ENCODE data around the gene CYP2B6.
"Not testable (repeated sequence)": the region's sequence is repeated elsewhere in the genome, so short reads cannot be mapped to it uniquely, and the experiment has no call there.

CYP2B6 gene

DNA sequence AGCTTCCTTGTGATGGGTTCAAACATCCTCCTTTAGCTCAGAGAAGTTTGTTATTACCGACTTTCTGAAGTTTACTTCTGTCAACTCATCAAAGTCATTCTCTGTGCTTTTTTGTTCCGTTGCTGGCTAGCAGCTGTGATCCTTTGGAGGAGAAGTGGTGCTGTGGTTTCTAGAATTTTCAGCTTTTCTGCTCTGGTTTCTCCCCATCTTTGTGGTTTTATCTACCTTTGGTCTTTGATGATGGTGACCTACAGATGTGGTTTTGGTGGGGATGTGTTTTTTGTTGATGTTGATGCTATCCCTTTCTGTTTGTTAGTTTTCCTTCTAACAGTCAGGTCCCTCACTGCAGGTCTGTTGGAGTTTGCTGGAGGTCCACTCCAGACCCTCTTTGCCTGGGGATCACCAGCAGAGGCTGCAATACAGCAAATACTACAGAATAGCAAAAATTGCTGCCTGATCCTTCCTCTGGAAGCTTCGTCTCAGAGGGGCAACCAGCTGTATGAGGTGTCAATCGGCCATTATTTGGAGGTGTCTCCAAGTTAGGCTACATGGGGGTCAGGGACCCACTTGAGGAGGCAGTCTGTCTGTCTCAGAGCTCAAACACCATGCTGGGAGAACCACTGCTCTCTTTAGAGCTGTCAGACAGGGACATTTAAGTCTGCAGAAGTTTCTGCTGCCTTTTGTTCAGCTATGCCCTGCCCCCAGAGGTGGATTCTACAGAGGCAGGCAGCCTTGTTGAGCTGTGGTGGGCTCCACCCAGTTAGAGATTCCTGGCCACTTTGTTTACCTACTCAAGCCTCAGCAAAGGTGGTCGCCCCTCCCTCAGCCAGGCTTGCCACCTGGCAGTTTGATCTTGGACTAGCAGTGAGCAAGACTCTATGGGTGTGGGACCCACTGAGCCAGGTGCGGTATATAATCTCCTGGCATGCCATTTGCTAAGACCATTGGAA lies 20.4 kb upstream of the CYP2B6 start:
- not testable (repeated sequence) for ATAC-seq, DNase-seq, H3K9me3 Mint-ChIP-seq, H3K27me3 Mint-ChIP-seq
- Mint-ChIP-seq H3K4me3 (peak overlapping the region; percentile 18 to 60), H3K27ac (peak overlapping the region in 1 of 2 donors; percentile 29), H3K4me1 (peaks cover 31% of the 10 kb centered on the region)

DNA sequence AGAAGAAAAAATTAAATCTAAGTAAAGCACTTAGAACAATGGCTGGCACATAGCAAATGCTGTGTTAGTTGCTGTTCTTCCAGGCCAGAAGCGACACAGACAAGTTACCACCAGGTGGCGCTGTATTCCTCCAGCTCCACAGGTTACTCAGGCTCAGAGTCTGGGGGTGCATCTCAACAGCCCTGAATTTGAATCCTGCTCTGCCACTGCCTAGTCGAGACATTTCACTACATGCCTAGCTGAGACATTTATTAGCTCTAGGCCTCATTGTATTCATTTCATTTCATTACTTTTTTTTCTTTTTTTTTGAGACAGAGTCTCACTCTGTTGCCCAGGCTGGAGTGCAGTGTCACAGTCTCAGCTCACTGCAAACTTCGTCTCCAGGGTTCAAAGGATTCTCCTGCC lies 16.4 kb upstream of the CYP2B6 start:
- Mint-ChIP-seq H3K9me3 (no peaks in the 10 kb centered on the region), H3K27ac (no peak overlapping the region), H3K27me3 (no peaks in the 10 kb centered on the region), H3K4me3 (no peak overlapping the region), H3K4me1 (peaks cover 20% of the 10 kb centered on the region)
- DNase-seq: peak; percentile 66 to 70
- ATAC-seq: peak; percentile 84

DNA sequence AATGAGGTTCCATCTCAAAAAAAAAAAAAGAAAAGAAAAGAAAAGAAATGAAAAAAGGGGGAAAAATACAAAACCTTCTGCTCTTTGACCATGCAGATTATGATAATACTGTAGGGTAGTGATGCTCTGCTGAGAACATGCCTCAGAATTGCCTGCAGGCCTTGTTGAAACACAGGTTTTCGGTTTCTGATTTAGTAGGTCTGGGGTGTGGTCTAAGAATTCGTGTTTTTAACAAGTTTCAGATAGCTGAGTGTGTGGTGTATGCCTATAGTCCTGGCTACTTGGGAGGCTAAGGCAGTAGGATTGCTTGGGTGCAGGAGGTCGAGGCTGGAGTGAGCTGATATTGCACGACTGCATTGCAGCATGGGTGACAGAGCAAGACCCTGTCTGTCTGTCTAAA lies 14.9 kb upstream of the CYP2B6 start:
- Mint-ChIP-seq H3K9me3 (no peaks in the 10 kb centered on the region), H3K27me3 (no peaks in the 10 kb centered on the region), H3K4me3 (no peak overlapping the region), H3K27ac (peak overlapping the region; percentile 57 to 74), H3K4me1 (peaks cover 5% of the 10 kb centered on the region)
- DNase-seq: no peak
- no peak for ATAC-seq

DNA sequence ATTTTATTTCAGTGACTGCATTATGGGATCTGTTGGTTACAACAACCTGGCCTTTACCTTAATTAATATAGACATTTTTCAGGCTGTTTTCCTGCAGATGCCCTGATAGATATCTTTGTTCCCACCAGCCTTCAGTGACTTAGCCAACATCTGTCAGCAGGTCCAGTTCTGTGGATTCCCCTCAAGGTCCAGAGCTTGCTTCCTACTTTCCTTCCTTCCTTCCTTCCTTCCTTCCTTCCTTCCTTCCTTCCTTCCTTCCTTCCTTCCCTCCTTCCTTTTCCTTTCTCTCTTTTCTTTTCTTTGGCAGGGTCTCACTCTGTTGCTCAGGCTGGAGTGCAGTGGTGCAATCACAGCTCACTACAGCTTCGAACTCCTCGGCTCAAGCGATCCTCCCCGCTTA lies 14.4 kb upstream of the CYP2B6 start:
- H3K27me3 Mint-ChIP-seq: no peaks in the 10 kb centered on the region
- no peak overlapping the region for H3K27ac Mint-ChIP-seq
- ATAC-seq (no peak), DNase-seq (no peak)
- no peak overlapping the region for H3K4me3 Mint-ChIP-seq
- H3K4me1 Mint-ChIP-seq: no peaks in the 10 kb centered on the region
- no peaks in the 10 kb centered on the region for H3K9me3 Mint-ChIP-seq

DNA sequence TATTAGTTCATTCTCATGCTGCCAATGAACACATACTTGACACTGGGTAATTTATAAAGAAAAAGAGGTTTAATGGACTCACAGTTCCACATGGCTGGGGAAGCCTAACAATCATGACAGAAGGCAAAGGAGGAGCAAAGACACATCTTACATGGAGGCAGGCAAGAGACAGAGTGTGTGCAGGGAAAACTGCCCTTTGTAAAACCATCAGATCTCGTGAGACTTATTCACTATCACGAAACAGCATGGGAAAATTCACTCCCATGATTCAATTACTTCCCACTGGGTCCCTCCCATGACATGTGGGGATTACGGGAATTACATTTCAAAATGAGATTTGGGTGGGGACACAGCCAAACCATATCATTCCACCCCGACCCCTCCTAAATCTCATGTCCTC lies 11.3 kb upstream of the CYP2B6 start:
- H3K27ac Mint-ChIP-seq: peak overlapping the region in 1 of 2 donors; percentile 83
- not testable (repeated sequence) for H3K9me3 Mint-ChIP-seq, ATAC-seq, DNase-seq, H3K4me1 Mint-ChIP-seq, H3K27me3 Mint-ChIP-seq, H3K4me3 Mint-ChIP-seq

DNA sequence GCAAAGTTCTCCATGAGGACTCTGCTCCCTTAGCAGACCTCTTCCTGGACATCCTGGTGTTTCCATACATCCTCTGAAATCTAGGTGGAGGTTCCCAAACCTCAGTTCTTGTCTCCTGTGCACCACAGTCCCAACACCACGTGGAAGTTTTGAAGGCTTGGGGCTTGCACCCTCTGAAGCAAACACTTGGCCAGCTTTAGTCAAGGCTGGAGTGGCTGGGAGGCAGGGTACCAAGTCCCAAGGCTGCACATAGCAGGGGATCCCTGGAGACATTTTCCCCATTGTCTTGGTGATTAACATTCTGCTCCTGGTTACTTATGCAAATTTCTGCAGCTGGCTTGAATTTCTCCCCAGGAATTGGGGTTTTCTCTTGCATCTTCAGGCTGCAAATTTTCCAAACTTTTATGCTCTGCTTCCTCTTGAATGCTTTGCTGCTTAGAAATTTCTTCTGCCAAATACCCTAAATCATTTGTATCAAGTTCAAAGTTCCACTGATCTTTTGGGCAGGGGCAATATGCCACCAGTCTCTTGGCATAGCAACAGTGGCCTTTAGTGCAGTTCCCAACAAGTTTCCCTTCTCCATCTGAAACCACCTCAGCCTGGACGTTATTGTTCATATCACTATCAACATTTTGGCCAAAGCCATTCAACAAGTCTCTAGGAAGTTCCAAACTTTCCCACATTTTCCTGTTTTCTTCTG lies 10.2 kb upstream of the CYP2B6 start:
- not testable (repeated sequence) for H3K4me3 Mint-ChIP-seq, ATAC-seq, DNase-seq, H3K9me3 Mint-ChIP-seq, H3K27ac Mint-ChIP-seq, H3K27me3 Mint-ChIP-seq, H3K4me1 Mint-ChIP-seq

DNA sequence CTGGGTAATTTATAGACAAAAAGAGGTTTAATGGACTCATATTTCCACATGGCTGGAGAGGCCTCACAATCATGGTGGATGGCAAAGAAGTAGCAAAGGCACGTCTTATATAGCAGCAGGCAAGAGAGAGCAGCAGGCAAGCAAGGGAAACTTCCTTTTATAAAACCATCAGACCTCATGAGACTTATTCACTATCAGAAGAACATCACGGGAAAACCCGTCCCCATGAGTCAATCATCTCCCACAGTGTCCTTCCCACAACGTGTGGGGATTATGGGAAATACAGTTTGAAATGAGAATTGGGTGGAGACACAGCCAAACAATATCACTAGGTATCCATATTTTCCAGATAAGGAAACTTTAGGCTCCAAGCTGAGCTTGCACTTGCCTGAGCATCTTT lies 9.5 kb upstream of the CYP2B6 start:
- Mint-ChIP-seq H3K4me1 (peaks cover 6% of the 10 kb centered on the region), H3K4me3 (no peak overlapping the region), H3K27ac (peak overlapping the region in 1 of 2 donors; percentile 75), H3K9me3 (peaks cover 0 to 6% of the 10 kb centered on the region in 2 donors), H3K27me3 (no peaks in the 10 kb centered on the region)
- no peak for ATAC-seq
- DNase-seq: no peak

DNA sequence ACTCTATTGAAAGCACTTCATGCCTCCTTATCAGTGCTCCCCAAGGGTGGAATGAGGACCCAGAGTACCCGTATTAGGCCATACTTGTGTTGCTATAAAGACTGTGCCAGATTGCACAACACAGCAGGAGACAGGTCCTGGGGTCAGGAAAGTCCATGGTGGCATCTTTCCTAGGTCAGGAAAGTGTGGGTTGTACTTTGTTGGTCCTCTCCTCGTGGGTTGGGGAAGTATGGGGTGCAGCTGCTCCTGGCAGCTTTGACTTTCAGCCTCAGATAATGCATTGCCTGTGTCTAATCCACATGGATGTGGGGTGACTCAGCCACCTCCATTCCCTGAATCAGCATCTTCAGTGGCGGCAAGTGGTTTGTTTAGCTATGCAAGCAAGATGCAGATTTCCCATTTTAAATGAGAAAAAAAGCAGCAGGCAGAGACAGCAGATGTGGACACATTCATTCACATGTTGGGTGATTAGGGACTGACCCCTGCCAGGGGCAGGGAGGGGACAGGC lies 8.4 kb upstream of the CYP2B6 start:
- Mint-ChIP-seq H3K27ac (no peak overlapping the region), H3K4me3 (no peak overlapping the region), H3K9me3 (peaks cover 0 to 16% of the 10 kb centered on the region in 2 donors), H3K4me1 (peaks cover 6% of the 10 kb centered on the region), H3K27me3 (no peaks in the 10 kb centered on the region)
- DNase-seq (no peak), ATAC-seq (no peak)

DNA sequence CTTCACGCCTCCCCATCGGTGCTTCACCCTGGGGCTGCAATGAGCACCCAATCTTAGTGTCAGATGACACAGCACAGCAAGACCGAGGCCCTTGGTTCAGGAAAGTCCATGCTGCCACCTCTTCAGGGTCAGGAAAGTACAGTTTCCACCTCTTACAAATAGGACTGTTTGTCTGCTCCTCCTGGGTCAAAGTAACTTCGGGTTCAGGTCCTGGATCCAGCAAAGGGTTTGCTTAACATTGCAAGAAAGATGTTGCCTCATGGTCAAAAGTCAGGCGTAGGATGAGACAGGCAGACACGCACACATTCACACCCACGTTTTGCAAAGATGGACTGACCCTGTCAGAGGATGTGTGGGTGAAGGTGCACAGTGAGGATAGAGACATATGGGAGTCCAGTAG lies 1.6 kb upstream of the CYP2B6 start:
- Mint-ChIP-seq H3K4me3 (no peak overlapping the region), H3K4me1 (no peaks in the 10 kb centered on the region), H3K9me3 (peaks cover 6 to 22% of the 10 kb centered on the region in 2 donors), H3K27me3 (no peaks in the 10 kb centered on the region), H3K27ac (peak overlapping the region in 1 of 2 donors; percentile 29)
- ATAC-seq (no peak), DNase-seq (no peak)

DNA sequence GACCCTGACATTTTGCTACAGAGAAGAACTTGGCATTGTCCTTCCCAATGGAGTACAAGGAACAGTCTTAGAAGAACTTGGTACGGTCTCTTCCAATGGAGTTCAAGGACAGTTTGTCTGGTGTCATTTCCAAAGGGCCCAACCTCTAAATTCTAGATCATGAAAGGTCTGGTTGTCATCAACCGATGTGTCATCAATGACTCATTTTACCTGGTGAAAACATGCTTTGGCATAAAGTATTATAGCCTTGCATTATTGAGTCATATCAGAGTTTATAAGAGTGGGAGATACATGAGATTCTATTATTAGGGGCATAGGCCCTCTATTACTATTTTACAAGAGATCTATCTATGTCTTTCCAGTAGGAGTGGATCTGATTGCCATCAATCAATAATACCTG lies 4.3 kb downstream of the CYP2B6 start:
- DNase-seq: no peak
- H3K27ac Mint-ChIP-seq: no peak overlapping the region
- no peak overlapping the region for H3K4me3 Mint-ChIP-seq
- H3K9me3 Mint-ChIP-seq: no peaks in the 10 kb centered on the region
- H3K4me1 Mint-ChIP-seq: peaks cover 7% of the 10 kb centered on the region
- no peaks in the 10 kb centered on the region for H3K27me3 Mint-ChIP-seq
- ATAC-seq: no peak

DNA sequence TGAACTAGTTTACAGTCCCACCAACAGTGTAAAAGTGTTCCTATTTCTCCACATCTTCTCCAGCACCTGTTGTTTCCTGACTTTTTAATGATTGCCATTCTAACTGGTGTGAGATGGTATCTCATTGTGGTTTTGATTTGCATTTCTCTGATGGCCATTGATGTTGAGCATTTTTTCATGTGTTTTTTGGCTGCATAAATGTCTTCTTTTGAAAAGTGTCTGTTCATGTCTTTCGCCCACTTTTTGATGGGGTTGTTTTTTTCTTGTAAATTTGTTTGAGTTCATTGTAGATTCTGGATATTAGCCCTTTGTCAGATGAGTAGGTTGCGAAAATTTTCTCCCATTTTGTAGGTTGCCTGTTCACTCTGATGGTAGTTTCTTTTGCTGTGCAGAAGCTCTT lies 7.9 kb downstream of the CYP2B6 start:
- ATAC-seq, H3K9me3 Mint-ChIP-seq, DNase-seq, H3K27me3 Mint-ChIP-seq, H3K4me3 Mint-ChIP-seq, H3K27ac Mint-ChIP-seq: not testable (repeated sequence)
- peaks cover 11% of the 10 kb centered on the region for H3K4me1 Mint-ChIP-seq

DNA sequence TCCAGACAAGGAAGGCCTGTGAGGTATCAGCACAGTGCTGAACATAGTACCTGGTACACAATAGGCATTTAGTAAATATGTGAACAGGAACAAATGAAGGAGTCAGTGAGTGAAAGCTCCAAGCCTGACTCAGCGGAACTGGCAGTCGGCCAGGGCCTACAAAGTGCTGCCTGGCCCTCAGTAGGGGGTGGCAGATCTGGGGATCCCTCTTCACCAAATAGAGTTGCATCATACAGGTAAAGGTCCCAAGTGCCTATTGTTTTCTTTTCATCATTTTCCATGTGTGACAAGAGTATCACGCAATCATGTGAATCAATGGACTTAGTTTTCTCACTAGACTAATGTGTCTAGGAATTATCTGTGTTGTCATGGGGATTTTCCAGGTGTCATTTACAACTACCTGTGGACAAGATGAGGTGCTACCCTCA lies 9.2 kb downstream of the CYP2B6 start:
- no peak for ATAC-seq
- Mint-ChIP-seq H3K27me3 (peaks cover 19% of the 10 kb centered on the region), H3K27ac (no peak overlapping the region), H3K4me3 (no peak overlapping the region), H3K4me1 (peaks cover 9% of the 10 kb centered on the region), H3K9me3 (no peaks in the 10 kb centered on the region)
- DNase-seq: no peak

DNA sequence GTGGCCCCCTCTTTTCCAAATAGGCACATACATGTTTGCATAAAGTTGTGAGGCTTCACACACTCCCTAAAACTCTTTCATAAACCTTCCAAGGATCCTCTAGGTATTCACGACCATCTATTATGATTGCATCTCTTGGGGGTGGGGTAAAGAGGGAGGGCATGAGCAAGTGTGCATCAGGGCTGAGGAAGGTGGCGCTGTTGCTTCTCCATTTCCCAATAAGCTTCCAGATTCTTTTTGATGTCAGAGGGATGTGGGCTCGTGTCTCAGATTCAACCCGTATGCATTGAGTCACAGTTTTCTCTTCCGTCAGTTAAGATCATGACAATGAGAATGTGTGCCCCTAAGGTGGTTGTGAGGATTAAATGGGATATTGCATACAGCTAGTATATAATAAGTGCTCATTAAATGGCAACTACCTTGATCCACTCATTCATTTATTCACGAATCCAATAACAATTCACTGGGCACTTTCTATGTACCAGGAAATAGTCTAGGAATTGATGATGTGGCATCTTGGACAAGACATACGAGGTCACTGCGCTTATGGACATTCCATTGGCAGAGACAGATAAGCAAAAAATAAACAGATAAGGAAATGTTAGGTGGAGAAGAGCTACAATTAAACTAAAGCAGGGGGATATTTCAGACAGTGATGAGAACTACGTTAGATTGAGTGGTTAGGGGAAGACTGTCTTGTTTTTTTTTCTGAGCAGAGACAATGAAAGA lies 10.3 kb downstream of the CYP2B6 start:
- Mint-ChIP-seq H3K9me3 (no peaks in the 10 kb centered on the region), H3K4me1 (peaks cover 4% of the 10 kb centered on the region), H3K27ac (no peak overlapping the region), H3K27me3 (peaks cover 21% of the 10 kb centered on the region), H3K4me3 (no peak overlapping the region)
- ATAC-seq (no peak), DNase-seq (no peak)

DNA sequence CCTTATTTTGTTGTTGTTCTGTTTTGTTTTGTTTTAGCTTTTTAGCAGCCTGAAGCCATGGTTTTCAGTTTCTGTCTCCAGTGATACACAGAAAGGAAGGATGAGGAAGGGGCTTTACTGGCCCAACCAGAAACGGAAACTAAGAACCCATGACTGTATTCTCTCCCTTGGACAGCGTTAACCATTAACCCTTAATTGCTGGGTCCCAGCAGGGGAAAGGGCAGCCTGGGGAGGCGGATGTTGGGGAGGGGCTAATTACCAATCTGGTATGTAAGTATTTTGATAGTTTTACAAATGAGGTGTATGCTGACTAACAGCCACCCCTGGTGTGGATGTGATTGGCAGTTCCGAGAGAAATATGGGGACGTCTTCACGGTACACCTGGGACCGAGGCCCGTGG lies 12.6 kb downstream of the CYP2B6 start:
- H3K9me3 Mint-ChIP-seq, H3K4me3 Mint-ChIP-seq, ATAC-seq, H3K4me1 Mint-ChIP-seq, DNase-seq: not testable (repeated sequence)
- Mint-ChIP-seq H3K27ac (peak overlapping the region in 1 of 2 donors; percentile 28), H3K27me3 (peaks cover 21% of the 10 kb centered on the region)

DNA sequence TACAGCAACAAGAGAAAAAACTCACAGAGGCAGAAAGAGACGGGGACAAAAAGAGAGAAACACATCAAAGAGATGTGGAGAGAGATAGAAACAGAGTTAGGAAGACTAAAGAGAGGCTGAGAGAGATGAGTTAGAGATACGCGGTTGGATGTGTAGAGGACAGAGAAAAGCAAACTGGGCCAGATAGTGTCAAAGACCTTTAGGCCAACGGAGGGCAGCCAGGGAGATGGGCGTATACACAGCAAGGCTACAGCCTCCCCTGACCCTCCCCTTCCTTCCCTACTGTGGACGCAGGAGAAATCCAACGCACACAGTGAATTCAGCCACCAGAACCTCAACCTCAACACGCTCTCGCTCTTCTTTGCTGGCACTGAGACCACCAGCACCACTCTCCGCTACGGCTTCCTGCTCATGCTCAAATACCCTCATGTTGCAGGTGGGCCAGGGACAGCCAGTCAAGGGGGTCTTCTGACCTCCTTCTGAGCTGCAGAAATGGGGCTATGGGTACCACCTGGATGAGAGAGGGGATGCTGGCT lies 18.7 kb downstream of the CYP2B6 start:
- ATAC-seq: no peak
- H3K27ac Mint-ChIP-seq: peak overlapping the region in 1 of 2 donors; percentile 22
- DNase-seq: no peak
- H3K4me1 Mint-ChIP-seq: no peaks in the 10 kb centered on the region
- H3K9me3 Mint-ChIP-seq: no peaks in the 10 kb centered on the region
- no peak overlapping the region for H3K4me3 Mint-ChIP-seq
- peaks cover 36% of the 10 kb centered on the region for H3K27me3 Mint-ChIP-seq
